ENCODE results near the gene DIMT1. TPM values are rescaled to one million over a fixed set of nuclear protein-coding genes. Genes with fewer than 3 reads are reported as not detected.

The DIMT1 gene
- total and polyA plus RNA-seq, 4 experiments from 2014 or later: 27.9 to 53.5 (median 40.3) TPM

GRCh38 chr5:62340392-62340791 is 63.3 kb downstream of the DIMT1 start:
- CTCF ChIA-PET (ENCODE audit: partially characterized antibody): interaction anchor here (0.6 to 6.3 kb wide), 21 partner anchors 11 to 116 kb away, joined by 3 to 45 read pairs (median 3); partner anchors contain the start of genes DIMT1 and KIF2A
- no peaks in the 10 kb centered on the region for H3K9me3 ChIP-seq (ENCODE audit: control insufficient read depth in 1 of 2, low read length in 2 of 2)
- no peaks in the 10 kb centered on the region for H3K27me3 Mint-ChIP-seq
- peak in 4 of 5 donors; percentile 18 to 39 (median 30) for DNase-seq
- H3K4me3 Mint-ChIP-seq: peak overlapping the region in 1 of 8 donors; percentile 1
- H3K4me1 ChIP-seq (ENCODE audit: insufficient read depth, low read length): peaks cover 47% of the 10 kb centered on the region
- H3K36me3 Mint-ChIP-seq: peaks cover 6 to 8% of the 10 kb centered on the region in 2 donors
- H3K27me3 ChIP-seq (ENCODE audit: insufficient read depth, low read length): no peaks in the 10 kb centered on the region
- H3K27ac ChIP-seq (ENCODE audit: low read depth, low read length): no peak overlapping the region
- no peak overlapping the region for H3K4me3 ChIP-seq (ENCODE audit: low read length in 2 of 2)
- no peaks in the 10 kb centered on the region for H3K36me3 ChIP-seq (ENCODE audit: insufficient read depth, low read length)
- H3K9me3 Mint-ChIP-seq: no peaks in the 10 kb centered on the region
- POLR2A ChIA-PET (ENCODE audit: partially characterized antibody): interaction anchor here (1.3 to 3.0 kb wide), 2 partner anchors 35 to 63 kb away, joined by 3 to 11 read pairs; partner anchors contain the start of genes DIMT1 and KIF2A
- H3K4me1 Mint-ChIP-seq: peaks cover 43 to 79% (median 59%) of the 10 kb centered on the region in 4 donors
- intact Hi-C loops (cut with micrococcal nuclease): loop anchor here (1.0 to 2.0 kb wide), 2 partner anchors 34 to 48 kb away; partner anchors contain the start of gene KIF2A
- peak overlapping the region in 6 of 7 donors; percentile 7 to 44 (median 24) for H3K27ac Mint-ChIP-seq

Other genes with a start within 250 kb of the DIMT1 start
- 100 to 1,000 TPM; 151 to 157 TPM for gene KIF2A, start 97.7 kb downstream of the DIMT1 start, total RNA-seq
- gene KIF2A, start 97.7 kb downstream of the DIMT1 start, polyA plus RNA-seq: 100 to 1,000 TPM; 133 to 158 TPM
- gene IPO11, start 8.9 kb upstream of the DIMT1 start, total RNA-seq: 10 to 100 TPM; 23.8 to 28.5 TPM
- 1 to 10 TPM; 8.1 to 8.2 TPM for gene IPO11, start 8.9 kb upstream of the DIMT1 start, polyA plus RNA-seq
- 1 to 10 TPM in 1 of 2 experiments, under 1 TPM in 1; 0.83 to 1.4 TPM for gene LRRC70, start 174.9 kb upstream of the DIMT1 start, total RNA-seq
- gene LRRC70, start 174.9 kb upstream of the DIMT1 start, polyA plus RNA-seq: under 1 TPM; 0.17 to 0.33 TPM

Data from CD4-positive, alpha-beta memory T cell (primary cell).